Islet precursor cell (in vitro differentiated cells): ENCODE results near the gene TAB2.
"Not testable (repeated sequence)": the region's sequence is repeated elsewhere in the genome, so short reads cannot be mapped to it uniquely, and the experiment has no call there.

Source experiments
- DNase-seq: peaks from one replicate; pipeline ENCODE4 v3.0.0-alpha.2; 2018

Gene TAB2

GRCh38 chr6:149313070-149313469 lies 4.4 kb upstream of the TAB2 start:
- no peak for DNase-seq

- DNase-seq, result no peak
These were observed 3.7 kb upstream of the TAB2 start for GRCh38 chr6:149313861-149314260.

- no peak for DNase-seq
These were observed 3.1 kb upstream of the TAB2 start for GRCh38 chr6:149314325-149314905.

GRCh38 chr6:149316108-149316727 lies 1.3 kb upstream of the TAB2 start:
- no peak for DNase-seq

GRCh38 chr6:149316740-149317643 lies 520 bp upstream of the TAB2 start:
- DNase-seq, result peak; percentile 97

GRCh38 chr6:149318581-149319286 lies 1.2 kb downstream of the TAB2 start:
- no peak for DNase-seq

GRCh38 chr6:149319422-149319821 lies 1.9 kb downstream of the TAB2 start:
- no peak for DNase-seq

GRCh38 chr6:149320016-149320415 lies 2.5 kb downstream of the TAB2 start:
- not testable (repeated sequence) for DNase-seq

GRCh38 chr6:149320796-149321195 lies 3.3 kb downstream of the TAB2 start:
- DNase-seq, result no peak

- no peak for DNase-seq
These were observed 5.8 kb downstream of the TAB2 start for GRCh38 chr6:149323353-149323752.

GRCh38 chr6:149323925-149324324 lies 6.4 kb downstream of the TAB2 start:
- DNase-seq, result no peak

GRCh38 chr6:149324428-149324827 lies 6.9 kb downstream of the TAB2 start:
- DNase-seq, result no peak

- no peak for DNase-seq
These were observed 8.2 kb downstream of the TAB2 start for GRCh38 chr6:149325648-149326236.

- no peak for DNase-seq
These were observed 10.1 kb downstream of the TAB2 start for GRCh38 chr6:149327638-149328037.

- DNase-seq, result no peak
These were observed 10.6 kb downstream of the TAB2 start for GRCh38 chr6:149328083-149328482.

- DNase-seq, result no peak
These were observed 12.0 kb downstream of the TAB2 start for GRCh38 chr6:149329529-149329928.

- no peak for DNase-seq
These were observed 12.6 kb downstream of the TAB2 start for GRCh38 chr6:149330133-149330532.

- no peak for DNase-seq
These were observed 13.7 kb downstream of the TAB2 start for GRCh38 chr6:149331043-149331807.

- DNase-seq, result no peak
These were observed 14.4 kb downstream of the TAB2 start for GRCh38 chr6:149331871-149332270.

GRCh38 chr6:149332602-149333265 lies 15.2 kb downstream of the TAB2 start:
- DNase-seq, result no peak

- no peak for DNase-seq
These were observed 15.7 kb downstream of the TAB2 start for GRCh38 chr6:149333266-149333620.

GRCh38 chr6:149334201-149334600 lies 16.7 kb downstream of the TAB2 start:
- DNase-seq, result no peak
